GM19463 (cell line): ENCODE results near the gene CBX1.
A peak's percentile ranks its signal among the peaks of the same experiment; 100 is the strongest.
"Not testable (repeated sequence)": the region's sequence is repeated elsewhere in the genome, so short reads cannot be mapped to it uniquely, and the experiment has no call there.

ENCODE experiments used
- ATAC-seq: cut with Tn5 transposase; IDR thresholded peaks from one replicate; pipeline ENCODE4 v1.9.1; 2021; ENCODE audit warnings: mild to moderate bottlenecking, moderate library complexity; ENCODE audit not compliant: unreplicated experiment

Gene CBX1

DNA sequence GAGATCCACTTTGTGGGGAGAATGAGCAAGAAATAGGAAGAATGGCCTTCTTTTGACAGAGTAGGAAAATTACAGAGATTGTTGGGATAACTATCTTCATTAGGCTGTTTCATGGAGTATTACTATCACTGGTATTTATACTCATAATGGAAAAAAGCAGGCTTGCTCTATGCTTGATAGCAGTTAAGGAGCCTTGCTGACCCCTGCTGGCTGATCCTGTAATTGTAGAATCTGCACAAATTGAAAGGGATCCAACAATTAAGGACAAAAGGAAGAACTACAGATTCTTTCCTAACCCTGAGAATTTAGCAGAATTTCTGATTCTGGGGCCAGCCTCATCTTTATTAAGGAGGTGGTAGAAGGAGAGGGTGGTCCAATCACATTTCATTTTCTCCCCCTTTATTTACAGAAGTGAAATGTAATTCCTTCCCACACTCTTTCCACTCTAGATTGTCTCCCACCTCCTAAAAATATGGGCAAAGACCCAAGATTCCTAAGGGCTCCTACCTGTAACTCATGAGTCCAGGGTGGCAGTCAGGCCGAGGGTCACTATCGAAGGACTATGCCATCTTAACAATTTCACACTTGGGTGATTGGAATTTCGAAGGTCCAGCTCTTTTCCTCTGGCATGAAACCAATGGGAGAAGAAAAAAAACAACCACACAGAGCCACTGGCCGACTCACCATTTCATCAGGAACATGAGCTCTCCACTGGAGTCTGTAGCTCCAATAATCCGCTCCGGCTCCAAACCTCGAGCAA, 26.8 kb downstream of the CBX1 start:
- no peak for ATAC-seq

DNA sequence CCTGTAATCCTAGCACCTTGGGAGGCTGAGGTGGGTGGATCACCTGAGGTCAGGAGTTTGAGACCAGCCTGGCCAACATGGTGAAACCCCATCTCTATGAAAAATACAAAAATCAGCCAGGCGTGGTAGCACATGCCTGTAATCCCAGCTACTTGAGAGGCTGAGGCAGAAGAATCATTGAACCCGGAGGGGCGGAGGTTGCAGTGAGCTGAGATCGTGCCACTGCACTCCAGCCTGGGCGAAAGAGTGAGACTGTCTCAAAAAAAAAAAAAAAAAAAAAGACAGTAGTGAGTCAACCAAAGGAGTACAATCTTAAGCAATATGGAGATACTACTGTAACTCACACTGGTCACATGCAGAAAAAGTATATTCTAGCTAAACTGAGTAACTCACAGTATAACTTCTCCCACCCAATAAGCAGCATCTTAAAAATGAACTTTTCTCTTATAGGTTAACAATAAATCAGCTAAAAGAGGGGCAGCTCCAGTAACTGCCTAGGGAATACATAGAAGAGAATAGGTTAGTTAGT, 27.6 kb downstream of the CBX1 start:
- not testable (repeated sequence) for ATAC-seq

DNA sequence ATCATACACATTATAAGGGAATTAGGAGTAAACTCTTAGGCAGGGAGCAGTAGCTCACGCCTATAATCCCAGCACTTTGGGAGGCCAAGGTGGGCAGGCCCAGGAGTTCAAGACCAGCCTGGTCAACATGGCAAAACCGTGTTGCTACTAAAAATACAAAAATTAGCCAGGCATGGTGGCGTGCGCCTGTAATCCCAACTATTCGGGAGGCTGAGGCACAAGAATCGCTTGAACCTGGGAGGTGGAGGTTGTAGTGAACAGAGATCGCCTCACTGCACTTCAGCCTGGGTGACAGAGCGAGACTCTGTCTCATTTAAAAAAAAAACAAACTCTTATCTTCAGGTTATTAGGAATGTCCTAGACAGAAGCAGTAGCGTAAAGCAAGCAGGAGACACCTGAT, 28.5 kb downstream of the CBX1 start:
- ATAC-seq, result not testable (repeated sequence)

DNA sequence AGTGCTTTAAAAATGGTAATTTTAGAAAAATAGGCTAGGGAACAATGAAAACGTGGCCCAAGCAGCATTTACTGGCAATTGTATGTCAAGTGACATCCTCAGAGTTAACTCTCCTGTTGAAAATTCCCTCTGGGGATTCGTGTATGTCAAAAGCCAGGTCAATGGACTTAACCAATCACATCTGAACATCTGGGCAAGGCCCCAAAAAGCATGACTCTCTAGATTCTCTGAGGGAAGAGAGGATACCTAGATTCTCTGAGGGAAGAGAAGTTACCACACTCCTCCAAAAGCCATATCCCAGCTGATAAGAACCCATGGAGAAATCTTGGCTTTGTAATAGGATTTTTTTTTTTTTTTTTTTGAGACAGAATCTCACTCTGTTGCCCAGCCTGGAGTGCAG, 29.6 kb downstream of the CBX1 start:
- ATAC-seq, result no peak

DNA sequence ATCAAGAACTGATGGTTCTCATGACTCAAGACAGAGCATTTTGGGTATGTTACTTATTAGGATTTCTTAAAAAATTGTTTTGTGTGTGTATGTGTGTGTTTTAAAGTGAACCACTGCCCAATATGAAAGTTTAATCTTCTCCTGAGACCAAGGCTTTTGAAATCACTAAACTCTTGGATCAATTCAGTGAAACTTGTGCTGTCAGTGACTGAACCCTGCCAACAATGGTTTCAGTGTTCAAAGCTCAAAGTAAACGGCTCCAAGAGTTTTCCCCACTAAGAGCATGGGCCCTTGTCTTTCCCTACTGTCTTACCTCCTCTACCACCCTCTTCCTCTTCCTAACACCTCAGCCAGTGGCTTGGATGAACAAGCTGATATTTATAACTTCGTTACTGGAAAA, 31.1 kb downstream of the CBX1 start:
- ATAC-seq, result no peak

DNA sequence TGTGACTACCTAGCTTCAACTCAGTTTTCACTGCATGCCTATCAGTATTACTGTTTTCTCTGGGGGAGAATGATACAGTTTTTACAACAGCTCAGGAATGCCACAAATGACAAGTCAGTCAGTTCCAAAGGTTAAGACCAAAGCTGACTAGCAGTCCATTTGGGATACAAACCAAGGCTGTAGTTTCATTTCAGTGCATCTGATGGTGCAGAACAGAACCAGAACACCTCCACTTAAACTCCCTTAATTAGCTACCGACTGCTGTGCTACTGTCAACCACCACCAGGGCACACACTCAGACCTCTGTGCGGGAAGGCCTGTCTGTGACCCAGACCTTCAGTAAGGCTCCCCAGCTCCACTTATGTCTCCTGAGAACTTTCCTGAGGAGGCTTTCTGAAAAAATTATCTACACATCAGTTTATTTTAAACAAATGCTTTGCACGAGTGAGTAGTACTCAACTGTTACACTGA, 32.8 kb downstream of the CBX1 start:
- no peak for ATAC-seq

DNA sequence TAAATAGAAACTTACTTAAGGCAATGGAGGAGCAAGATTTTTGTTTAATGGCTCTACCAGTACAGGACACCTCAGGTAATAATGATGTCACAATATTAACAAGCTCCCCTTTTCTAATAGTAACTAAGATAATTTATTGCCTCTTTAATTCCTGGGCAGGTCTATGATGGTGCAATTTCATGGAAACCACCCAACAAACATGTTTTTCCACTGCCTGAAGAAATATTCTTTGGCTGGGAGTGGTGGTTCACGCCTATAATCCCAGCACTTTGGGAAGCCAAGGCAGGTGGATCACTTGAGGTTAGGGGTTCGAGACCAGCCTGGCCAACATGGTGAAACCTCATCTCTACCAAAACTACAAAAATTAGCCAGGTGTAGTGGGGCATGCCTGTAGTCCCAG, 33.5 kb downstream of the CBX1 start:
- ATAC-seq, result not testable (repeated sequence)

DNA sequence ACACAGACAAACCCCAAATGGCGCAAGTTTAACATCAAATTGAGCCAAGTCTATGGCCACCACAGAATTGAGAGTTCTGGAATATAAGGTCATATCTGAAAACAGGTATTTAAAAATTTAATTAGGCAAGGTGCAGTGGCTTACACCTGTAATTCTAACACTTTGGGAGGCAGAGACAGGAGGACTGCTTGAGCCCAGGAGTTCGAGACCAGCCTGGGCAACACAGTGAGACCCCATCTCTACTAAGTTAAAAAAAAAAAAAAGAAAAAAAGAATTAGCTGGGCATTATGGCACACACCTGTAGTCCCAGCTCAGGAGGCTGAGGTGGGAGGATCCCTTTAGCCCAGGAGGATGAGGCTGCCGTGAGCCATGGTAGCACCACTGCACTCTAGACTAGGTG, 34.0 kb downstream of the CBX1 start:
- ATAC-seq, result no peak

DNA sequence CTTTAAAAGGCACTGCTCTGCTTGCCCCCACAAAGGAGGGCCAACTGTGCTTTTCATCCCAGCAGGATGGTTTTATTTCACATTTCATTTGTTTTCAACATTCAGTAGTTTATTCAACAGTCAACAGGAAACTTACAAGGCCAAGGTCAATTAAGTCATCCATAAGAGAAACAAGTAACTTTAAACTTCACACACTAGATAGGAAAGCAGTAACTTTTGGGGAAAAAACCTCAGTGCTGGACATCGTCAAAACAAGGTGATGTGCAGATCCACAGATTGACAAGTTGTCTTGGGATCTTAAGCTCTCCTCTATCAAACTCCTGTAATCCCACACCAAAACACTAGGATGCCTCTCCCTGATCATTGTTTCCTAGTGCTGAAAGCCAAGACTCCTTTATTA, 34.6 kb downstream of the CBX1 start:
- ATAC-seq, result no peak

DNA sequence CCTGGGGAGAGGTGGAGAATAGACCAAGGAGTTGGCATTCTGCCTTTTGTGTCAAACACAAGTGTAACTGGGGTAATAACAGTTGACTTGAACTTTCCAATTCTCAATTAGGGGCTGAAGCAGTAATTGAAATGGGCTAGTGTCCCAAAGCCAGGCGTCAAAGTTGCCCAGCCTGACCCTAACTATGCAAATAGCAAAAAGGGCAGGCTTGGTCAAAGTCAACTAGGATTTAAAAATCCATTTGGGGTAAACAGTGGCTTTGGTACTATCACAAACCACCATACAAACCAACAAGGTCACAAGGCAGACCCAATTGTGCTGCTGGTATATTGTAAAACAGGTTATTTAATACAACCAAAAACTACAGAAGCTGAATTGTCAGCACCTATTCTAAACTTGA, 35.1 kb downstream of the CBX1 start:
- no peak for ATAC-seq

DNA sequence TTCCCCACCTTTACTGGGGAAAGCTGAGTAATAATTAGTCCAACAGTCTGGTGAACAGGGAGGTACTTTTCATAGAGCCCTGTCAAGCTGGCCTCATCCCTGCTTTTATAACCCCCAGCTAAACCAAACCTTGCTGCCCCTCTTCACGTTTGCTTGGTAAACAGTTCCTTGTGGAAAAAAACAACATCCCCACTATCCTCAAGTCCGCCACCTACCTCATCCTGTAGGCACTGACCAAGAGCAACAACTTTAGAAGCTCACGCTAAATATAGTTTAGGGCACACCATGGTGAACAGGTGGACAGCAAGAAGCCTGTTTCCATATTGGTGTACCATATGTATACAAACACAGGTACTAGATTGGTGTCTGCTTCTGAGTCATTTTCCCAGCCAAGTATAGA, 36.6 kb downstream of the CBX1 start:
- no peak for ATAC-seq

DNA sequence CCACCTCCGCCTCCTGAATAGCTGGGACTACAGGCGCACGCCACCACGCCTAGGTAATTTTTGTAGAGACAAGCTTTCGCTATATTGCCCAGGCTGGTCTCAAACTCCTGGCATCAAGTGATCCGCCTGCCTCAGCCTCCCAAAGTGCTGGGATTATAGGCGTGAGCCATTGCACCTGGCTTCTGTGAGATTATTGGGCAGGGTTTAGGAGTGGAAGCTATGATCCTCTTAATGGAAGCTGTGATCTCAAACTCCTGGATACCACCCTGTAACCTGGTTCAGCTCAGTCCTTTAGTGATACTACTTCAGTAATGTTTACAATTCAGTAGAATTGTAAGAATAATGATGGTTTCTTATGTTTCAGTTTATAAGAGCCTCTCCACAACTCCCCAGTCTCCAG, 39.0 kb downstream of the CBX1 start:
- no peak for ATAC-seq

DNA sequence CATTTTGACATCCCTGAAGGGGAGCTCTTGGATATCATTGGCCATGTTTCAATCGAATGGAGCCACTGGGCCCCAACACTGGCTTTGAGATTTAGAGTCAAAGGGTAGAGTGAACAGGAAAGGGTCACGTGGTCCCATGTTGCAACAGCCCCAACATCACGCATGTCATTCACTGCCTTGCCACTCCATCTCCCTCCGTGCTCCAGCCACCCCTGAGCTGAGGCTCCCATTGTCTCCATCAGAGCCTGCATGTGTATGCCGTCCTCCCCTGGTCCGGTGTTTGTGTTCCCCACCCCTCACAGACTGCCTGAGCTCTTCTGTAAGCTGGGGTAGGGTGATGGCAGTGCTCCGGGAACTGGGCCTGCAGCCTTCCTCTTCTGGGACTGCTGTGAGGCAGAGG, 41.0 kb downstream of the CBX1 start:
- ATAC-seq, result no peak

DNA sequence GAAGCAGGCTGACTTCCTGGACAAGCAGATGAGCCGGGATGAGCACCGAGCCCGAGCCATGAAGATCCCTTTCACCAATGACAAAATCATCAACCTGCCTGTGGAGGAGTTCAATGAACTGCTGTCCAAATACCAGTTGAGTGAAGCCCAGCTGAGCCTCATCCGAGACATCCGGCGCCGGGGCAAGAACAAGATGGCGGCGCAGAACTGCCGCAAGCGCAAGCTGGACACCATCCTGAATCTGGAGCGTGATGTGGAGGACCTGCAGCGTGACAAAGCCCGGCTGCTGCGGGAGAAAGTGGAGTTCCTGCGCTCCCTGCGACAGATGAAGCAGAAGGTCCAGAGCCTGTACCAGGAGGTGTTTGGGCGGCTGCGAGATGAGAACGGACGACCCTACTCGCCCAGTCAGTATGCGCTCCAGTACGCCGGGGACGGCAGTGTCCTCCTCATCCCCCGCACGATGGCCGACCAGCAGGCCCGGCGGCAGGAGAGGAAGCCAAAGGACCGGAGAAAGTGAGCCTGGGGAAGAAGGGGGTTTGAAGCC, 42.1 kb downstream of the CBX1 start:
- no peak for ATAC-seq

DNA sequence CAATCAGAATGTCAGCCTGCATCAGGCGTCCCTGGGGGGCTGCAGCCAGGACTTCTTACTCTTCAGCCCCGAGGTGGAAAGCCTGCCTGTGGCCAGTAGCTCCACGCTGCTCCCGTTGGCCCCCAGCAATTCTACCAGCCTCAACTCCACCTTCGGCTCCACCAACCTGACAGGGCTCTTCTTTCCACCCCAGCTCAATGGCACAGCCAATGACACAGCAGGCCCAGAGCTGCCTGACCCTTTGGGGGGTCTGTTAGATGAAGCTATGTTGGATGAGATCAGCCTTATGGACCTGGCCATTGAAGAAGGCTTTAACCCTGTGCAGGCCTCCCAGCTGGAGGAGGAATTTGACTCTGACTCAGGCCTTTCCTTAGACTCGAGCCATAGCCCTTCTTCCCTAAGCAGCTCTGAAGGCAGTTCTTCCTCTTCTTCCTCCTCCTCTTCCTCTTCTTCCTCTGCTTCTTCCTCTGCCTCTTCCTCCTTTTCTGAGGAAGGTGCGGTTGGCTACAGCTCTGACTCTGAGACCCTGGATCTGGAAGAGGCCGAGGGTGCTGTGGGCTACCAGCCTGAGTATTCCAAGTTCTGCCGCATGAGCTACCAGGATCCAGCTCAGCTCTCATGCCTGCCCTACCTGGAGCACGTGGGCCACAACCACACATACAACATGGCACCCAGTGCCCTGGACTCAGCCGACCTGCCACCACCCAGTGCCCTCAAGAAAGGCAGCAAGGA, 42.7 kb downstream of the CBX1 start:
- no peak for ATAC-seq

DNA sequence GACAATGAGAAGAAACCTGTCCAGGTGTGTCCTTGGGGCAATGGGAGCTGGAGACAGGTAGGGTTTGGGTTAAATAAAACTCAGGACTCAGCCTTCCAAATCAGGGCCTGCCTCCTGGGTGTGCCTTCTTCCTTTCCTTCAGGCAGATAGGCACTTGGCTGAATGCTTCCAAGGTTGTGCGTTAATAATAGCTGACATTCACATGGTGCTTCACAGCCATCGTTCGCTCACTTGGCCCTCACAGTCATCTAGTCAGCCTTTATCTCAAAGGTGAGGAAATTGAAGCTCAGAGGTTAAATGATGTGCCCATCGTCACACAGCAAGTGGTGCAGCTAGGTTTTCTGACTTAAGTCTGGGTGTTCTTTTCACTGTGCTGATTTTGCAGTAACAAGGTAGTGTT, 43.7 kb downstream of the CBX1 start:
- no peak for ATAC-seq

DNA sequence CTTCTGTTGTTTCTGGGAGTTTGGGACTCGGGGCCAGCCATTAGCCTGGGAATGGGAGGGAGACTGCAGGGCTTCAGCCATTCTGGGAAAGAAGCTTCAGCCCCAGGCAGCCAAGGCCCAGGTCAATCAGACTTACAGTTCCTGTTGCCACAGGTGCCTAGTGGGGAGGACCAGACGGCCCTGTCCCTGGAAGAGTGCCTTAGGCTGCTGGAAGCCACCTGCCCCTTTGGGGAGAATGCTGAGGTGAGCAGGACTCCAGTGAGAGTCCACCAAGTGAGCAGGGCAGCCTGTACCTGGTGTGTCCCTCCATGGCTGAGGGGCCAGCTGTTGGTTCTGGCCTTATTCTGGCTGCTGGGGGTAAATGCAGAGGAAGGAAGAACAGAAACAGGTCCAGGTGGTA, 44.4 kb downstream of the CBX1 start:
- no peak for ATAC-seq

DNA sequence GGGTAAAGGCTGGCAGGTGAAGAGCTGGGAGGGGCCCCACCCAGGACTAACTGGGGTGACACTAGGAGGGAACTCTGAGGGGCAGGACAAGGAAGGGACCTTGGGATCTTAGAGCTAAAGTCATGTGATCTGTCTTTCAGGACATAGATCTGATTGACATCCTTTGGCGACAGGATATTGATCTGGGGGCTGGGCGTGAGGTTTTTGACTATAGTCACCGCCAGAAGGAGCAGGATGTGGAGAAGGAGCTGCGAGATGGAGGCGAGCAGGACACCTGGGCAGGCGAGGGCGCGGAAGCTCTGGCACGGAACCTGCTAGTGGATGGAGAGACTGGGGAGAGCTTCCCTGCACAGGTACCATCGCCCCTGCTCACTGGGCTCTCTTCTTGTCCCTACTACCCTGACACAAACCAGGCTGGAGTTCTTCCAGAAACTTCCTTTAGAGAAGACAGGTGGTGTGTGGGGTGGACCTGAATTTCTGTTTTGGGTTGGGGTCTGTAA, 45.0 kb downstream of the CBX1 start:
- ATAC-seq, result no peak

DNA sequence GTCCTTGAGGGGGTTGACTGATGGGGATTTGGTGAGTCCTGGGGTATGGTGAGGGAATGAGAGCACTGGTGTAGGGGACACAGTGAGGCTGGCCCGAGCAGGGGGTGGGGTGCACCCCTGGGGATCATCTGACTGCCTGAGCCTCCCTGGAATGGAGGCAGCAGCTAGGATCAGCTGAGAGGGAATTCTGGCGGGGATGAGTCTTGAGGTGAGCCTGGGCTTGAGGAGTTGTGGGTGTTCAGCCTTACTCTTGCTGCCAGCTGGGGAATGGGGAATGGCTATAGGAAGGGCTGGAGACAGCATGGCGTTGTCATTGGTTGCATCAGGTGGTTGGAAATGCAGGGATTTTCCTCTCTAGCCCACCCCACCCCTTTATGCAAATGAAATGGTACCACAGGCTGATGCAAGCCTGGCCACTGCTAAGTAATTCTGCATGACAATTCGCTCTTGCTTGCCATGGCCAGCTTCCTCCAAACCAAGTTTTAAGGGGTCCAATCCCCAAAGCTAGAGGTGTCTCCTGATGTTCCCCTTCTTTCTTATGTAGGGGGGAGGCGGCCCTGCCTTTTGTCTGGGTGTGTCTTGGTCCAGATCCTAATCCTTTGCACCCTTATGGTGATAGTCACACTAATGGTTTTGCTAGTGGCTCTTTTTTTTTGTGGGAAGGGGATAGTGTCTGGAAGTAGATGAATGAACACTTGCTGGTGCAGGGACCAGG, 45.6 kb downstream of the CBX1 start:
- peak; percentile 81 for ATAC-seq

DNA sequence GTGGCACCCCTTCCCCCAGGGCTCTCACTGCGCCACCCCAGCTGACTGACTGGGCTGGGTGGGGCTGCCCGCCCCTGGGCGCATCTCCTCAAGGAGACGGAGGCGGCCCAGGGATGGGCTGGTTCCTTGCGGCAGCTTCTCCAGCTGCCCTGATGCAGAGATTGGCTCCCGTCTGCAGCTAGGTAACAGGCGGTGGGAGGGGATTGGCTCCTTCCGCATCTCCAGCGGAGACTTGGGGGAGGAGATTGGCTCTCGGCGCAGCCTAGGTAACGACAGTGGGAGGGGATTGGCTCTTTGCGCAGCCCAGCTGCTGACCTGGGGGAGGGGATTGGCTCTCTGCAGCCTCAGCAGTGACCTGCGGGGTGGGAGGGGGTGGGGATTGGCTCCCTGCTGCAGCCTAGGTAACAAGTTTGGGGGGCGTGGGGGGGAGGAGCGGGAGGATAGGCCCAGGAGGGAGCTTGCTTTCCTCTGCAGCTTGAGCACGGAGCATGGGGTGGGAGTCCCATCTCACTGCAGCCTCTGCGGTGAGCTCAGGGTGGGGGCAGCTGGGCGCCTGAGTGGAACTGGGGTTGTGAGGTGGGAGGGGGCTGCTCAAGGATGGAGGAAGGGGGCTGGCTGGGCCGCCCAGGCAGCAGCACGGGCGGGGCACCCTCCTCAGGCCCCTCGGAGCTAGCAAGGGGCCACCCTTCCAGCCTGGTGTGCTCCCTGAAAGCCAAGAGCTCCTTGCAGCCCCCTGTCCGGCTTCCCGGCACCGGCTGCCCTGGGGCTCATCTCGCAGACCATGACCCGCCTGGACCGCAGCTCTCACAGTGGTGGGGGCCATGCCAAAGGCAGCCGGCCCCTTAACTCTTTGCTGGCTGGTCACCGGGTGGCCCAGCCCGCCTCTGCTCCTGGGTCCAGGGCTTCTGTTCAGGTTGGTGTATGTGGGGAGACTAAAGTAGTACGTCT, 46.8 kb downstream of the CBX1 start:
- ATAC-seq, result no peak
